Stimulated activated CD8-positive, alpha-beta memory T cell treated with anti-CD3 and anti-CD28 coated beads, Interleukin-15, amount 100 ng/mL, for 24 hours (primary cell): ENCODE data around the gene ATP5F1D.
A peak's percentile ranks its signal among the peaks of the same experiment; 100 is the strongest.
"Not testable (repeated sequence)": the region's sequence is repeated elsewhere in the genome, so short reads cannot be mapped to it uniquely, and the experiment has no call there.

Source experiments
- DNase-seq: peaks from one replicate; pipeline ENCODE4 v3.0.0-alpha.2; 2020; ENCODE audit warnings: low read depth

ATP5F1D gene

GRCh38 chr19:1241417-1242095, at the start of gene ATP5F1D:
ATP5F1D (plus strand) TSS chr19:1241751; CDS start chr19:1241851, 100 bp downstream.
- peak; percentile 79 for DNase-seq

- DNase-seq, result no peak
Observed at GRCh38 chr19:1199531-1199930, 42.0 kb upstream of the ATP5F1D start.

GRCh38 chr19:1200614-1201013, 40.9 kb upstream of the ATP5F1D start:
- DNase-seq, result not testable (repeated sequence)

- peak; percentile 99 for DNase-seq
Observed at GRCh38 chr19:1205114-1206099, 36.1 kb upstream of the ATP5F1D start, which contains the start of gene STK11. STK11 (plus strand) TSS chr19:1205778; CDS start chr19:1206914, 1,136 bp downstream.

- no peak for DNase-seq
Observed at GRCh38 chr19:1206150-1206863, 35.2 kb upstream of the ATP5F1D start.

GRCh38 chr19:1206864-1207450, 34.6 kb upstream of the ATP5F1D start:
- no peak for DNase-seq

GRCh38 chr19:1208830-1209229, 32.7 kb upstream of the ATP5F1D start:
- DNase-seq, result not testable (repeated sequence)

DNA sequence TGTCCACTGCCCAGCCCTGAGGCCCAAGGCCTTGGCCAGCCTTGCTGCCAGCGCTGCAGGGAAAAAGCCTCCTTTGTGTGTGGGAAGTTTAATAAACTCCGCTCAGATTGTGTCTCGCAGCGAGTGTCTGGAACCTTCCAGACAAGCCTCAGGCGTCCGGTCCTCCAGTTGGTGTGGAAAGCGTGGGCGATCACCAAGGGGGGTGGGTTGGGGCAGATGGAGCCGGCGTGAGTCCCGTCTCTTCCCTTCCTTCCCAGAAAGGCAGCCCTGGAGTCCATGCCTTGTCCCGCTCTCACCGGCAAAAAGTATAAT, 31.4 kb upstream of the ATP5F1D start:
- no peak for DNase-seq

- no peak for DNase-seq
Observed at GRCh38 chr19:1211494-1212234, 29.9 kb upstream of the ATP5F1D start.

DNA sequence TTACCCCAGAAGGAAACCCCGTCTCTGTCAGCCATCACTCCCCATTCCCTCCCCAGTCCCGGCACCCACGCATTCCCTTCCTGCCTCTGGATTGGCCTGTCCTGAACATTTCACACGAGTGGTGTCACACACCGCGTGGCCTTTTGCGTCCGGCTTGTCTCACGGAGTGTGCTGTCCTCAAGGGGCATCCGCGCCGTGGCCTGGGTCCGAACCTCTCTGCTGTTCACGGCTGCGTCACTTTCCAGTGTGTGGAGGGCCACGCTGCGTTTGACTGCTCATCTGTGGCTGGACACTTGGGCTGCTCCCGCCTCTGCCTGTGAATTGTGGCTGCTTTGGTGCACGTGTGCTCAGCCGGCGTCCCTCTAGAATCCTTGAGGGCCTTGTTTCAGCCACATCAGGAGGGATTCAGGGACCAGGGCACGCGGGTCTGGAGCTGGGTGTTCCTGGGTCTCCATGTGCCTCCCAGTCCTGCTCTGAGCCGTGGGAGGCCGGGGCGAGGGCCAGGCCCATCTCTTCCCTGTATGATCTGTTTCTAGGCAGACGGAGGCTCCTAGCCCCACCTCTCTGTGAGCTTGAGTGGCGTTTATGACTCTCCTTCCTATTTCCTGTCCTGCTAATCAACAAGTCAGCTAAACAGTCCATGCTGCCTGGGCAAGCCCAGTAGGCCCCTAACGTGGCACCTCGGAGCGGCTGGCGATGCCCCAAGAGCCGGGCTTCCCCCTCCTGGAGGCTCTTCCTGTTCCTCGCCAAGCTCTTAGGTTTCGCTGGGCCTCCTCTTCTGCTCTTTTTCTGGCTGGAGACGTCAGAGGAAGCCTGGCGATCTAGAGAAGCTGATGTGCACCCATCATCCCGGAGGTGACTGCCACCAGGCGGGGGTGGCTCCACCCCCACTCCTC, 27.9 kb upstream of the ATP5F1D start:
- no peak for DNase-seq

DNA sequence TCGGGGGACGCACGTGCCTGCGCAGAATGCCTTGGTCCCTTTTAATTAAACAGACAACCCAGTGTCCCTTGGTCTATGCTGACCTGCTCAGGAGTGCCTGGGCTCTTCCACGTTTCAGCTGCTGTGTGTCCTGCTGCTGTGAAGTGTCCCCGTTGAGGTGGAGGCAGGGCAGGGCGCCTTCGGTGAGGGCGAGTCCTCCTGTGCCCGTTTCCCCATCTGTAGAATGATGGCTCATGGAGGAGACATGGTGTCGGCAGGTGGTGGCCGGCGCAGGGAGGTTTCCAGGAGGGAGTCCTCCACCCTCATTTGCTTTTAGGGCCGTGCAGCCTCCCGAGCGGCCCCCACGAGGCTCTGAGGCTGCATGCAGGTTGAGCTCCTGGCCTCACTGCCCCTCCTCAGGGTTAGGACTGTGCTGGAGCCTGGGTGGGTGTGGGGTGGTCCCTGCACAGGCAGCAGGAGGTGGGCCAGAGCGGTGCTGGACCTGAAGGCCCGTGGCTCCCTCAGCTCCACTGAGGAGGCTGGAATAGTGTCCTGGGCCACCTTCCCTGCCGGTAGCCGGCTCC, 27.2 kb upstream of the ATP5F1D start:
- no peak for DNase-seq

DNA sequence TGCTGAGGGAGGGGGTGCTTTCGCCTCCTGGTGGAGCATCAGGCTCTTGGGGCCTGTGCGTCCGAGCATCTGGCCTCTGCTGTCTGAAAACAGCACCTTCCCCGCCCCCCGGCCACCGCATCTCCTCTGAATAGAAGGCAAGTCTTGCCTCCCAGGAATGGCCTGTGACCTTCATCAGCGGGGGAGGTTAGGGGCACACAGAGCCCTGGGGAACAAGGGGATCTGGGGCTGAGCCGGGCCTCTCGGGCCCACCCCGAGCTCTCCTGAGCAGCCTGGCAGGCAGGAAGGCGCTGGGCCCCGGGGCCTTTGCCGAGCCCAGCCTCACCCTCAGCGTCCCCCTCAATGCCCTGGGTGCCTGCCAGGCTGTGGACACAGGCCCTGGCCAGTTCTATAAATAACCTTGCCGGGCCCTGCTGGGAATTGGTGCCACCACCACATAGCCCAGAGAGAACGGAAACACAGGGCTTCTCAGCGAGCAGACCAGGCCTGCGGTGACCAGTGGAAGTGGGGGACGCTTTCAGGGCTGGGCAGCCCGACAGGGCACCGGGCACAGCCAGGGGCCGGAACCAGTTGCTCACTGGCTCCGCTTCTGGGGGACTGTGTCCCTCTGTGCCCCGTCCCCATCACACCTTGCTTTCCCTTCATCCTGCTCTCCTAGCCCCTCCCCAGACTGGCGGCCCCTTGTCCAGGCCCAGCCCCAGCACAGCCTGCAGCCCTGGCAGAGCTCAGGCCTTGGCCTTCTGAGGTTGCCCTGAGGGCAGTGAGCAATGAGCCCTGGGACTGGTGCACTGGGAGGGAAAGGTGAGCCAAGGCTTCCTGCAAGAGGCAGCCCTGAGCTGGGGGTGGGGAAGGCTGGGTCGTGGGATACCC, 26.5 kb upstream of the ATP5F1D start:
- no peak for DNase-seq

DNA sequence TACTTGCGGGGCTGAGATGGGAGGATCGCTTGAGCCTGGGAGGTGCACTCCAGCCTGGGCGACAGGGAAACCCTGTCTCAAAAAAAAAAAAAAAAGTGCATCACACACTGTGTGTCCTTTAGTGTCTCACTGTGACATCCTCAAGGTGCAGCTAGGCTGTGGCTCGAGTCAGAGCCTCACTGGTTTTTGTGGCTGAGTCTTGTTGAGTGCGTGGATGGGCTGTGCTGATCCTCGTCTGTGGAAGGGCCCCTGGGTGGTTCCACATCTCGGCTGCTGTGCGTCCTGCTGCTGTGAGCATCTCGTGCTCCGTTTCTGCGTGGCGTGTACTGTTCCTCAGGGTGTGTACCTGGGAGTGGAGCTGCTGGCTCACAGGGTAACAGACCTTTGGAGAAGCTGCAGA, 24.8 kb upstream of the ATP5F1D start:
- no peak for DNase-seq

DNA sequence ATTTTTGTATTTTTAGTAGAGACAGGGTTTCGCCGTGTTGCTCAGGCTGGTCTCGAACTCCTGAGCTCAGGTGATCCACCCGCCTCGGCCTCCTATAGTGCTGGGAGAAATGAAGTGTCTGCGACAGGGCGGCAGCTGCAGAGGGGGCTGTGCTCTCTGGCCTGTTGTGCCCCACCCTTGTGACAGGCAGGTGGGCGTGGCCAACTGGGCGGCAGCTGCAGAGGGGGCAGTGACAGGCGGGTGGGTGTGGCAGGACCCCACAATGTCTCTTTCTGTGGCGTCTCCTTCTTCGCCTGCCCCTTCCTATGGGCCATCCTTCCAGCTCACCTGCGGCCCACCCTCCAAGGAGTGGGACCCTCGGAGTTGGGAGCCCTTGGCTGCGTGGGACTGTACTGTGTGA, 24.2 kb upstream of the ATP5F1D start:
- DNase-seq, result no peak

- no peak for DNase-seq
Observed at GRCh38 chr19:1218751-1219567, 22.6 kb upstream of the ATP5F1D start.

GRCh38 chr19:1219786-1220476, 21.6 kb upstream of the ATP5F1D start:
- no peak for DNase-seq

DNA sequence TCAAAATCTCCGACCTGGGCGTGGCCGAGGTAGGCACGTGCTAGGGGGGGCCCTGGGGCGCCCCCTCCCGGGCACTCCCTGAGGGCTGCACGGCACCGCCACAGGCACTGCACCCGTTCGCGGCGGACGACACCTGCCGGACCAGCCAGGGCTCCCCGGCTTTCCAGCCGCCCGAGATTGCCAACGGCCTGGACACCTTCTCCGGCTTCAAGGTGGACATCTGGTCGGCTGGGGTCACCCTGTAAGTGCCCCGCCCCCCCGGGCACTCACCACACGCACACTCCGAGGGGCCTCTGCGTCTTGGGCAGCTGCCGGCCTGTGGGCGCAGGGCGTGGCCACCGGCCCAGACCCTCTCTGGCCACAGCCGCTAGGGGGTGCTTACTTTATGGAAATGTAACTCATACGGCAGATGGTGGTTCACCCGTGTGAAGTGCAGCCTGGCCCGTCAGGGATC, 21.0 kb upstream of the ATP5F1D start:
- DNase-seq, result no peak
